Adrenal gland (tissue), 12 donors: ENCODE results near the gene NPY5R. TPM values are rescaled to one million over a fixed set of nuclear protein-coding genes. Genes with fewer than 3 reads are reported as not detected.

ENCODE experiments used
- DNase-seq, 7 donors: peaks; one replicate each; pipeline ENCODE4 v3.0.0-alpha.2; 2019 to 2020
- H3K27ac ChIP-seq, 5 donors: fragments of 200-600 bp; sonication (generic) in 4 of 5; 1 replicate in 3 of 5; 2 replicates in 2 of 5; pipeline versions ENCODE4 v1.5.1 to v1.8.0; 2016 to 2020; ENCODE audit warnings: mild to moderate bottlenecking in 1 of 5
- H3K27me3 ChIP-seq: fragments of 200-600 bp; 2 replicates; pipeline ENCODE4 v1.8.0; 2021
- H3K36me3 ChIP-seq, 2 donors: fragments of 200-600 bp; replicated peaks in 1 of 2; 1 replicate in 1 of 2; 2 replicates in 1 of 2; pipeline versions ENCODE4 v1.5.1 to v1.8.0; 2018 to 2022
- H3K4me1 ChIP-seq, 2 donors: fragments of 200-600 bp; replicated peaks in 1 of 2; 1 replicate in 1 of 2; 2 replicates in 1 of 2; pipeline versions ENCODE4 v1.5.1 to v1.8.0; 2018 to 2021
- H3K4me3 ChIP-seq, 4 donors: fragments of 200-600 bp; sonication (generic) in 3 of 4; one replicate each; pipeline ENCODE4 v1.5.1; 2016 to 2018
- H3K9me3 ChIP-seq, 3 donors: fragments of 200-600 bp; sonication (generic) in 1 of 3; replicated peaks in 1 of 3; 1 replicate in 2 of 3; 2 replicates in 1 of 3; pipeline versions ENCODE4 v1.5.1 to v1.8.0; 2016 to 2021
- POLR2A ChIP-seq, 2 donors: fragments of 450-650 bp; IDR thresholded peaks; one replicate each; pipeline ENCODE4 v1.6.1; 2017; ENCODE audit warnings: antibody characterized with exemption in 2 of 2, mild to moderate bottlenecking in 2 of 2, moderate library complexity in 1 of 2
- WGBS, 4 donors: extraction: QIAGEN DNeasy Blood & Tissue Kit in 2 of 4; methylation state at CpG; one replicate each; pipeline versions ENCODE4 v1.1.5 to v1.1.7; 2013 to 2017; 5-methylcytosine and 5-hydroxymethylcytosine counted together
- intact Hi-C, 2 donors: fragments of 100-400 bp; cut with DNase I; formaldehyde crosslinking; loops; one replicate each; pipeline versions ENCODE4 v1.14.1 to v1.15.0; 2022 to 2023
- polyA plus RNA-seq, 3 donors: library from polyadenylated mRNA; stranded (reverse); fragments of 200-250 nt in 2 of 3; fragments of 350-450 nt in 1 of 3; fragmentation: Illumina TruSeq in 1 of 3; extraction: RNeasy Lipid Tissue Mini Kit (QIAGEN cat#74804) in 1 of 3; gene quantifications; one replicate each; pipeline ENCODE4 v1.2.3, GENCODE V29; 2013 to 2014
- total RNA-seq, 9 donors: library from RNA; depleted of rRNA in 4 of 9; stranded (reverse); fragments of >200 nt in 4 of 9; fragments of 120-200 nt in 1 of 9; fragmentation: NEBNext Ultra II Directional in 1 of 9; extraction: Animal tissue kit (Norgen Biotek cat#: 25700) in 1 of 9; gene quantifications; one replicate each; pipeline versions ENCODE4 v1.1.0 to v1.2.4, GENCODE V29; 2013 to 2023
- TF ChIP-seq, protein P1 (sequence below), 6 experiments: fragments of 450-650 bp in 4 of 6; fragments of 200-600 bp in 2 of 6; sonication (generic) in 1 of 6; IDR thresholded peaks; 1 replicate in 5 of 6; 2 replicates in 1 of 6; pipeline versions ENCODE4 v1.5.1 to v1.8.0; 2016 to 2021; ENCODE audit warnings: antibody characterized with exemption in 6 of 6, mild to moderate bottlenecking in 2 of 6, moderate library complexity in 1 of 6
- donor health status: healthy with polysubstance abuse.
- donor health status: Bipolar disorder and iron deficiency.
- donor health status: DM: yes; HTN: yes; CAD: no.
- donor health status: DM: no; HTN: no; CAD: no.
- donor health status: DM: no; HTN: no; CAD: no.
- donor health status: DM: yes; HTN: yes; CAD: no.

Gene NPY5R
- total and polyA plus RNA-seq, 12 donors: 1.4 to 8.1 (median 3.0) TPM

DNA sequence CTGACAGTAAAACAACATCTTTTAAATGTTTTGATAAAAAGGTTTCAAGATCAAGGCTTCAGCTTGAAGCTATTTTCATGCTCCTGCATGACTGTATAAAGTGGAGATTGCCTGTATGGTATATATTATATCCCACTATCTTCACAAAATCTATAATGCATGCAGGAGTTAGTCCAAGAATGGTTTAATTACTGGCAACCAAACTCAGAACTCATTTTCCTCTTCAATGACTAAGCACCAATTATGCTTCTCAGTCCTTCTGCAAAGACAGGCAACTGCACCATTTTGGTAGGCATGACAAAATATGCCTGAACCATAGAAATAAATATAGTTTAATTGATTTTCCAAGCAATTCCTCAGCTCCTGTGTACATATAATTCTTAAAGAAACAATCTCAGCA is 54.5 kb downstream of the NPY5R start:
- Histone ChIP-seq H3K27me3 (no peaks in the 10 kb centered on the region), H3K4me3 (no peak overlapping the region), H3K36me3 (no peaks in the 10 kb centered on the region), H3K4me1 (no peaks in the 10 kb centered on the region), H3K27ac (no peak overlapping the region), H3K9me3 (no peaks in the 10 kb centered on the region)
- intact Hi-C loops: no loop called here
- TF ChIP-seq, protein P1, sequence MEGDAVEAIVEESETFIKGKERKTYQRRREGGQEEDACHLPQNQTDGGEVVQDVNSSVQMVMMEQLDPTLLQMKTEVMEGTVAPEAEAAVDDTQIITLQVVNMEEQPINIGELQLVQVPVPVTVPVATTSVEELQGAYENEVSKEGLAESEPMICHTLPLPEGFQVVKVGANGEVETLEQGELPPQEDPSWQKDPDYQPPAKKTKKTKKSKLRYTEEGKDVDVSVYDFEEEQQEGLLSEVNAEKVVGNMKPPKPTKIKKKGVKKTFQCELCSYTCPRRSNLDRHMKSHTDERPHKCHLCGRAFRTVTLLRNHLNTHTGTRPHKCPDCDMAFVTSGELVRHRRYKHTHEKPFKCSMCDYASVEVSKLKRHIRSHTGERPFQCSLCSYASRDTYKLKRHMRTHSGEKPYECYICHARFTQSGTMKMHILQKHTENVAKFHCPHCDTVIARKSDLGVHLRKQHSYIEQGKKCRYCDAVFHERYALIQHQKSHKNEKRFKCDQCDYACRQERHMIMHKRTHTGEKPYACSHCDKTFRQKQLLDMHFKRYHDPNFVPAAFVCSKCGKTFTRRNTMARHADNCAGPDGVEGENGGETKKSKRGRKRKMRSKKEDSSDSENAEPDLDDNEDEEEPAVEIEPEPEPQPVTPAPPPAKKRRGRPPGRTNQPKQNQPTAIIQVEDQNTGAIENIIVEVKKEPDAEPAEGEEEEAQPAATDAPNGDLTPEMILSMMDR (IDR thresholded peaks at IDR 0.05): no peak
- TF ChIP-seq POLR2A (IDR thresholded peaks at IDR 0.05): no peak
- DNase-seq: no peak

DNA sequence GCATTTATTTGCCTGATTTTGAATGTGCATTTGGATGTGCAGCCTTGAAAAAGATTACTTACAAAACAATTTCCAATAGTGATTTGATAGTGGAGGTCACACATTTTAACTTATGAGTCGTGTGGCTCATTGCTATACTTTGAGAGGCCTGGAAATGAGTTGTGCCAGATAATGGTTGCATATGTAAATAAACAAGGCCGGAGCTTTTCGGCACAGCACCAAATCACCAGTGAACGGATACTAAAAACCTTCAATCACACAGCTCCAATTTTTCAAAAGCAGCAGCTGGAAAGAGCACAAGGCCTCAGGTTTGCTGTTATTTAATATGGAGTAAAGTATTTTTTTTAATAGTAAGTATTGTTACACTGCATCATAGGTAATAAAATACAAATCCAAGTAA is 57.2 kb downstream of the NPY5R start:
- Histone ChIP-seq H3K9me3 (no peaks in the 10 kb centered on the region), H3K27me3 (no peaks in the 10 kb centered on the region), H3K4me3 (no peak overlapping the region), H3K36me3 (no peaks in the 10 kb centered on the region), H3K4me1 (no peaks in the 10 kb centered on the region), H3K27ac (no peak overlapping the region)
- TF ChIP-seq, protein P1 (IDR thresholded peaks at IDR 0.05): no peak
- TF ChIP-seq POLR2A (IDR thresholded peaks at IDR 0.05): no peak
- WGBS, 4 donors: 49 to 68% (median 61%) methylated on average over 4 of the region's 4 CpGs
- DNase-seq: no peak
- intact Hi-C loops: no loop called here

Other genes starting within 250 kb of the NPY5R start
- 10 to 100 TPM in 8 of 9 donors, 1 to 10 TPM in 1; 9.5 to 29.1 (median 19.2) TPM for gene NAF1, start 177.0 kb upstream of the NPY5R start, total RNA-seq
- gene NAF1, start 177.0 kb upstream of the NPY5R start, polyA plus RNA-seq: 10 to 100 TPM in 1 of 3 donors, 1 to 10 TPM in 2; 2.9 to 16.9 (median 3.8) TPM
- 100 to 1,000 TPM in 1 of 9 donors, 10 to 100 TPM in 7, 1 to 10 TPM in 1; 6.9 to 105 (median 41.5) TPM for gene NPY1R, start 11.3 kb upstream of the NPY5R start, total RNA-seq
- 10 to 100 TPM; 16.9 to 44.3 (median 28.3) TPM for gene NPY1R, start 11.3 kb upstream of the NPY5R start, polyA plus RNA-seq
- gene TKTL2, start 129.9 kb downstream of the NPY5R start, total RNA-seq: not detected
- gene TKTL2, start 129.9 kb downstream of the NPY5R start, polyA plus RNA-seq: not detected
- 10 to 100 TPM; 12.7 to 63.1 (median 18.5) TPM for gene TMA16, start 150.8 kb downstream of the NPY5R start, total RNA-seq
- gene TMA16, start 150.8 kb downstream of the NPY5R start, polyA plus RNA-seq: 10 to 100 TPM in 2 of 3 donors, 1 to 10 TPM in 1; 7.7 to 30.1 (median 11.5) TPM